Measurements from ENCODE around the gene VPS8.

- TF ChIP-seq CTCF (IDR thresholded peaks at IDR 0.05; ENCODE audit: insufficient read depth, low read length, poor library complexity, severe bottlenecking) (no peak), EZH2phosphoT487 (conservative IDR thresholded peaks at IDR 0.05; ENCODE audit: low read length) (no peak)
These were observed 102.7 kb downstream of the VPS8 start for GRCh38 chr3:184914628-184915027.

Measured in SU-DHL-6 (cell line).